Smooth muscle cell (in vitro differentiated cells): ENCODE measurements around the gene PAQR5. TPM values are rescaled to one million over a fixed set of nuclear protein-coding genes. Genes with fewer than 3 reads are reported as not detected.

Source experiments
- DNase-seq: peaks from one replicate; lab custom pipeline; 2025; ENCODE audit not compliant: unreplicated experiment; lab: John Stamatoyannopoulos, UW
- H2AFZ ChIP-seq: fragments of 200-600 bp; sonication (generic); 2 replicates; pipeline ENCODE4 v1.6.0; 2016; ENCODE audit warnings: antibody characterized with exemption, low read depth, mild to moderate bottlenecking
- H3F3A ChIP-seq: fragments of 200-600 bp; sonication (generic); 2 replicates; pipeline ENCODE4 v1.6.0; 2017; ENCODE audit warnings: antibody characterized with exemption, low read depth
- H3K27ac ChIP-seq: fragments of 200-600 bp; sonication (generic); 2 replicates; pipeline ENCODE4 v1.5.1; 2016; ENCODE audit warnings: low read depth, mild to moderate bottlenecking
- H3K27me3 ChIP-seq: fragments of 200-600 bp; sonication (generic); 2 replicates; pipeline ENCODE4 v1.6.1; 2016; ENCODE audit warnings: low read depth, mild to moderate bottlenecking
- H3K36me3 ChIP-seq: fragments of 200-600 bp; sonication (generic); 2 replicates; pipeline ENCODE4 v1.5.1; 2016; ENCODE audit warnings: low read depth
- H3K4me1 ChIP-seq: fragments of 200-600 bp; sonication (generic); 2 replicates; pipeline ENCODE4 v1.5.1; 2016; ENCODE audit warnings: low read depth
- H3K4me2 ChIP-seq: fragments of 200-600 bp; sonication (generic); 2 replicates; pipeline ENCODE4 v1.6.0; 2016; ENCODE audit warnings: mild to moderate bottlenecking
- H3K4me3 ChIP-seq: fragments of 200-600 bp; sonication (generic); 2 replicates; pipeline ENCODE4 v1.5.1; 2016; ENCODE audit warnings: mild to moderate bottlenecking
- H3K79me2 ChIP-seq: fragments of 200-600 bp; sonication (generic); 2 replicates; pipeline ENCODE4 v1.6.0; 2016; ENCODE audit warnings: low read depth, mild to moderate bottlenecking
- H3K9ac ChIP-seq: fragments of 200-600 bp; sonication (generic); 2 replicates; pipeline ENCODE4 v1.6.0; 2016; ENCODE audit warnings: low read depth
- H3K9me3 ChIP-seq: fragments of 200-600 bp; sonication (generic); replicated peaks from 2 replicates; pipeline ENCODE4 v1.5.1; 2016; ENCODE audit warnings: low read depth
- H4K20me1 ChIP-seq: fragments of 200-600 bp; sonication (generic); 2 replicates; pipeline ENCODE4 v1.6.0; 2016; ENCODE audit warnings: low read depth
- WGBS: methylation state at CpG from one replicate; pipeline ENCODE4 v1.1.7; 2016; ENCODE audit warnings: low lambda C conversion rate; 5-methylcytosine and 5-hydroxymethylcytosine counted together
- polyA plus RNA-seq: library from polyadenylated mRNA; unstranded; fragments of >200 nt; fragmentation: Nextera tagmentation; extraction: Ambion mirVana; gene quantifications from 2 replicates; pipeline ENCODE4 v1.2.1, GENCODE V29; 2016
- total RNA-seq: library from RNA; depleted of rRNA; stranded (reverse); fragments of >200 nt; gene quantifications from 2 replicates; pipeline ENCODE4 v1.2.3, GENCODE V29; 2014
- TF ChIP-seq, protein P1 (sequence below): fragments of 200-600 bp; sonication (generic); IDR thresholded peaks from 2 replicates; pipeline ENCODE4 v1.5.1; 2017; ENCODE audit warnings: borderline replicate concordance, mild to moderate bottlenecking, antibody characterized with exemption; ENCODE audit not compliant: insufficient read depth, poor library complexity, severe bottlenecking

Gene PAQR5
- total and polyA plus RNA-seq, 2 experiments from 2014 or later: 1.5 to 1.6 TPM

DNA sequence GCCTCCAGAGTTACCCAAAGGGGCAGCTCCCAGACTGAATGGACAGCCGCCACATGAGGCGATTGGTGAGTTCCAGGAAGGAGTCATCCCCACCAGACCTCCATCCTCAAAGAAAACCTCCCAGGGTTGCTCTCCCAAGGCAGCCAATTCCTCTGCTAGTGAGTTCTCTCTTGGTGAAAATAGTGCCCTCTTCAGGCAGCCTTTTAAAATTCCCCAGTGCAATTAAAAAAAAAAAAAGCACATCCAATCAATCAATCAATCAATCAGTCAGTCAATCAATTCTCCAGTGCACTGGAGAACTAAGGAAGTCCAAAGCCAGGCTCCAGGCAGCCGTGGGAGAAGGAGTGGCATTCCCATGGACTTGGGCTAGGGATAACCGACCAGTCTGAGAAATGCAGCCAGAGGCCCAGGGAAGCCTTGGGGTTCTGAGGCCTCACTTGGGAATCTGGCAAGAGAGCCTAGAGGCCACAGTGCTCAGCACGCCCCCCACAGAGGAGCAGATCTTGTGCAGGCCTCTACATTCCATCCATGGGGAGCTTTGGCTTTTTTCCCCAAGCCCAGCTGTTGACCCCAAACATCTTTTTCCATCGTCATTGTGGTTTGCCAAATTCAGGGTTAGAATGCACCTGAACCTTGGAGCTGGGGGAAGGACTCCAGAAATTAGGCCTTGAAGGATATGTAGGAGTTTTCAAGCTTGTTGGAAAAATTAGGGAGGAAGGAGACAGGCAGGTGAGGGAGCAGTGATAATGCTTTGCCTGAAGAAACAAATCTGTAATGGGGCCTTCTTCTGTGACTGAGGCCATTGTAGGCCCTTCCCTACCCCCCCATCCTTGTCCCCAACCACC lies 4.8 kb downstream of the PAQR5 start:
- WGBS: 67% methylated on average over 6 of the region's 6 CpGs
- no peak for DNase-seq
- Histone ChIP-seq H3K27me3 (peaks cover 26% of the 10 kb centered on the region), H3K9me3 (no peaks in the 10 kb centered on the region), H3F3A (peaks cover 9% of the 10 kb centered on the region), H3K9ac (peak overlapping the region; percentile 7), H3K4me2 (peak overlapping the region; percentile 6), H3K79me2 (no peaks in the 10 kb centered on the region), H2AFZ (no peak overlapping the region), H3K36me3 (no peaks in the 10 kb centered on the region), H4K20me1 (no peaks in the 10 kb centered on the region), H3K4me3 (no peak overlapping the region), H3K4me1 (peaks cover 5% of the 10 kb centered on the region), H3K27ac (peak overlapping the region; percentile 66)
- TF ChIP-seq, protein P1, sequence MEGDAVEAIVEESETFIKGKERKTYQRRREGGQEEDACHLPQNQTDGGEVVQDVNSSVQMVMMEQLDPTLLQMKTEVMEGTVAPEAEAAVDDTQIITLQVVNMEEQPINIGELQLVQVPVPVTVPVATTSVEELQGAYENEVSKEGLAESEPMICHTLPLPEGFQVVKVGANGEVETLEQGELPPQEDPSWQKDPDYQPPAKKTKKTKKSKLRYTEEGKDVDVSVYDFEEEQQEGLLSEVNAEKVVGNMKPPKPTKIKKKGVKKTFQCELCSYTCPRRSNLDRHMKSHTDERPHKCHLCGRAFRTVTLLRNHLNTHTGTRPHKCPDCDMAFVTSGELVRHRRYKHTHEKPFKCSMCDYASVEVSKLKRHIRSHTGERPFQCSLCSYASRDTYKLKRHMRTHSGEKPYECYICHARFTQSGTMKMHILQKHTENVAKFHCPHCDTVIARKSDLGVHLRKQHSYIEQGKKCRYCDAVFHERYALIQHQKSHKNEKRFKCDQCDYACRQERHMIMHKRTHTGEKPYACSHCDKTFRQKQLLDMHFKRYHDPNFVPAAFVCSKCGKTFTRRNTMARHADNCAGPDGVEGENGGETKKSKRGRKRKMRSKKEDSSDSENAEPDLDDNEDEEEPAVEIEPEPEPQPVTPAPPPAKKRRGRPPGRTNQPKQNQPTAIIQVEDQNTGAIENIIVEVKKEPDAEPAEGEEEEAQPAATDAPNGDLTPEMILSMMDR: peak; percentile 8

DNA sequence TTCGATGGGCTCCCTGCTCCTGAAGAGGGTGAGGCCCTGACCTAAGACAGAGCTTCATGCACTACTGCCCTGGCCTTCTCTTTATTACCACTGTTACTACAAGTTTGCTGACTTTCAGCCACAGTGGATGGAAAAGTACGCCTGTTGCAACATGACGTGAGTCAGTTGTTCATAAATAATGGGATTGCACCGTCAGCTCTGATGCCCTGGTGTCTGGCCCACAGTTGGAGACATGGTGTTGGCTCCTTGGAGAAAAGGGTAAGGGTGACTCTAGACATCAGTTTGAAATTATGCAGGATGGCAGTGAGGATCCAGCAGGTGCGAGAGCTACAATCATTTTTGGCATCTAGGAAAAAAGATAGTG lies 5.5 kb downstream of the PAQR5 start:
- peaks cover 5% of the 10 kb centered on the region for H3K4me1 ChIP-seq
- no peaks in the 10 kb centered on the region for H4K20me1 ChIP-seq
- H3K4me3 ChIP-seq: no peak overlapping the region
- H3K36me3 ChIP-seq: no peaks in the 10 kb centered on the region
- H2AFZ ChIP-seq: no peak overlapping the region
- DNase-seq: no peak
- H3K79me2 ChIP-seq: no peaks in the 10 kb centered on the region
- 20% methylated on average over 5 of the region's 5 CpGs for WGBS
- peak overlapping the region; percentile 66 for H3K27ac ChIP-seq
- no peaks in the 10 kb centered on the region for H3K9me3 ChIP-seq
- H3K9ac ChIP-seq: no peak overlapping the region
- H3K4me2 ChIP-seq: peak overlapping the region; percentile 6
- peaks cover 20% of the 10 kb centered on the region for H3K27me3 ChIP-seq
- TF ChIP-seq, protein P1: no peak
- H3F3A ChIP-seq: peaks cover 9% of the 10 kb centered on the region

DNA sequence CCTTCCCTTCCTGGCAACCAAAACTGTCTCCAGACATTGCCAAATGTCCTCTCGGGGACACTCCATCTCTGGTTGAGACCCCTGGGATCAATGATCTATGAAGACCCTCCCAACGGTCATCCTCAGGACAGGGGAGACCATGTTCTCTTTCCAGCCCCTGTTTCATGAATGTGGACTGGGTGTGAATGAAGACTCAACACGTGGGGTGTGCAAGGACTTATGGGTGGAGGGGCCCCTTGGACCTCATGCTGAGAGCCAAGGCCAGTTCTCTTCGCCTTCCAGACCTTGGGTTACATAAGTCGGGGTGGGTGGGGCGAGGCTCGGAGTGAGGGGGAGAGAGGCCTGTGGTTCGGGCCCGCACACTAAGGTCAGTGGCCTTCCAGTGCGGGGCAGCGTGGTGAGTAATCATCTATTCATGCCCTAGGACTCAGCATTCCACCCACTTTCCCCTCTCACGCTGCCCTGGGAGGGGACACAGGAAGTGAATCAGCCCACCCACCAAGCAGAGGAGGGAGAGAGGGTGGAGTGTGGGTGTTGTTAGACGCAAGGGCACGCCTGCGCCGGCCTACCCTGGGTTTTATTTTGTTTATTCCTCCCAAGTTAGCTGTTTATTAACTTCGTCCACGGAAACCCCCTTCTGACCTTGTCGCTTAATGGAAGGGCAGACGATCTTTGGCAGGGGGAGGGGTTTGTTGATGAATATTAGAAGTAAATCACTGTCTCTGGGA lies 6.7 kb downstream of the PAQR5 start:
- peak; percentile 36 for DNase-seq
- no peaks in the 10 kb centered on the region for H4K20me1 ChIP-seq
- peaks cover 9% of the 10 kb centered on the region for H3F3A ChIP-seq
- WGBS: 27% methylated on average over 17 of the region's 20 CpGs
- peak overlapping the region; percentile 87 for H3K27ac ChIP-seq
- H3K27me3 ChIP-seq: peaks cover 8% of the 10 kb centered on the region
- TF ChIP-seq, protein P1: no peak
- no peak overlapping the region for H3K4me3 ChIP-seq
- no peaks in the 10 kb centered on the region for H3K79me2 ChIP-seq
- no peaks in the 10 kb centered on the region for H3K4me1 ChIP-seq
- peak overlapping the region; percentile 4 for H3K9ac ChIP-seq
- H3K36me3 ChIP-seq: no peaks in the 10 kb centered on the region
- no peaks in the 10 kb centered on the region for H3K9me3 ChIP-seq
- H3K4me2 ChIP-seq: peak overlapping the region; percentile 51
- H2AFZ ChIP-seq: peak overlapping the region; percentile 73
